H9 (cell line): ENCODE measurements around the gene TBC1D5. TPM values are rescaled to one million over a fixed set of nuclear protein-coding genes. Genes with fewer than 3 reads are reported as not detected.
"Not testable (repeated sequence)": the region's sequence is repeated elsewhere in the genome, so short reads cannot be mapped to it uniquely, and the experiment has no call there.

Source experiments
- DNase-seq: peaks from one replicate; pipeline ENCODE4 v3.0.0-alpha.2; 2017
- H2AFZ ChIP-seq: one replicate; pipeline ENCODE4 v1.6.1; 2013; ENCODE audit warnings: mild to moderate bottlenecking, low read length, control low read depth, moderate library complexity
- H2AK5ac ChIP-seq: 2 replicates; pipeline ENCODE4 v1.6.1; 2013; ENCODE audit warnings: low read length, control low read depth, mixed read lengths; ENCODE audit not compliant: insufficient read length
- H2BK120ac ChIP-seq: one replicate; pipeline ENCODE4 v1.6.1; 2013; ENCODE audit warnings: low read depth, mild to moderate bottlenecking, low read length, control low read depth, inconsistent platforms; ENCODE audit not compliant: poor library complexity, severe bottlenecking
- H2BK12ac ChIP-seq: 2 replicates; pipeline ENCODE4 v1.6.1; 2013; ENCODE audit warnings: low read length, control low read depth, mixed read lengths, low read depth; ENCODE audit not compliant: insufficient read length
- H2BK15ac ChIP-seq: 2 replicates; pipeline ENCODE4 v1.6.1; 2013; ENCODE audit warnings: low read depth, low read length, control low read depth
- H2BK20ac ChIP-seq: one replicate; pipeline ENCODE4 v1.6.1; 2013; ENCODE audit warnings: low read depth, mild to moderate bottlenecking, low read length, control low read depth, inconsistent platforms; ENCODE audit not compliant: poor library complexity, severe bottlenecking
- H2BK5ac ChIP-seq: 2 replicates; pipeline ENCODE4 v1.6.1; 2013; ENCODE audit warnings: low read length, control low read depth, mixed read lengths; ENCODE audit not compliant: insufficient read length
- H3K14ac ChIP-seq: 2 replicates; pipeline ENCODE4 v1.6.1; 2013; ENCODE audit warnings: low read length, control low read depth; ENCODE audit not compliant: insufficient read depth
- H3K18ac ChIP-seq: 2 replicates; pipeline ENCODE4 v1.6.1; 2013; ENCODE audit warnings: low read depth, mild to moderate bottlenecking, mixed read lengths, low read length, control low read depth; ENCODE audit not compliant: insufficient read length
- H3K23ac ChIP-seq: 2 replicates; pipeline ENCODE4 v1.6.1; 2013; ENCODE audit warnings: low read length, control low read depth, mixed read lengths, low read depth; ENCODE audit not compliant: insufficient read length
- H3K23me2 ChIP-seq: 2 replicates; pipeline ENCODE4 v1.6.1; 2013; ENCODE audit warnings: low read depth, mild to moderate bottlenecking, mixed read lengths, low read length, control low read depth; ENCODE audit not compliant: insufficient read length, poor library complexity, severe bottlenecking
- H3K27ac ChIP-seq: 2 replicates; pipeline ENCODE4 v1.5.1; 2013; ENCODE audit warnings: low read length, control low read depth, mixed read lengths, low read depth; ENCODE audit not compliant: insufficient read length
- H3K27me3 ChIP-seq: 2 replicates; pipeline ENCODE4 v1.6.1; 2013; ENCODE audit warnings: low read length, control low read depth, inconsistent platforms; ENCODE audit not compliant: insufficient read depth
- H3K4ac ChIP-seq: 2 replicates; pipeline ENCODE4 v1.6.1; 2013; ENCODE audit warnings: low read depth, mild to moderate bottlenecking, control low read depth, inconsistent platforms, low read length, moderate library complexity
- H3K4me1 ChIP-seq: 2 replicates; pipeline ENCODE4 v1.6.1; 2013; ENCODE audit warnings: low read length, control low read depth, inconsistent platforms; ENCODE audit not compliant: insufficient read depth
- H3K4me2 ChIP-seq: 2 replicates; pipeline ENCODE4 v1.6.1; 2013; ENCODE audit warnings: low read length, control low read depth, mixed read lengths; ENCODE audit not compliant: insufficient read length, insufficient read depth
- H3K56ac ChIP-seq: 2 replicates; pipeline ENCODE4 v1.6.1; 2013; ENCODE audit warnings: low read depth, mild to moderate bottlenecking, mixed read lengths, low read length, control low read depth; ENCODE audit not compliant: insufficient read length
- H3K79me1 ChIP-seq: 2 replicates; pipeline ENCODE4 v1.6.1; 2013; ENCODE audit warnings: low read depth, mild to moderate bottlenecking, moderate library complexity, low read length, control low read depth, inconsistent platforms; ENCODE audit not compliant: insufficient read depth, poor library complexity, severe bottlenecking
- H3K79me2 ChIP-seq: 2 replicates; pipeline ENCODE4 v1.6.1; 2013; ENCODE audit warnings: low read length, control low read depth, inconsistent platforms; ENCODE audit not compliant: insufficient read depth
- H3K9ac ChIP-seq: 2 replicates; pipeline ENCODE4 v1.6.1; 2013; ENCODE audit warnings: low read length, control low read depth, mixed read lengths; ENCODE audit not compliant: insufficient read length; ENCODE audit errors: extremely low read depth
- H3K9me3 ChIP-seq: one replicate; pipeline ENCODE4 v1.6.1; 2013; ENCODE audit warnings: low read depth, low read length, inconsistent platforms; ENCODE audit not compliant: control insufficient read depth
- H3T11ph ChIP-seq: one replicate; pipeline ENCODE4 v1.6.1; 2013; ENCODE audit warnings: mild to moderate bottlenecking, low read length, control low read depth, inconsistent platforms
- H4K20me1 ChIP-seq: one replicate; pipeline ENCODE4 v1.6.1; 2013; ENCODE audit not compliant: control insufficient read depth, insufficient read length, insufficient read depth
- H4K5ac ChIP-seq: 2 replicates; pipeline ENCODE4 v1.6.1; 2013; ENCODE audit warnings: low read depth, mild to moderate bottlenecking, mixed read lengths, low read length, control low read depth; ENCODE audit not compliant: insufficient read length
- H4K8ac ChIP-seq: replicated peaks from 2 replicates; pipeline ENCODE4 v1.6.1; 2013; ENCODE audit warnings: low read length, control low read depth, mixed read lengths, low read depth; ENCODE audit not compliant: insufficient read length
- H4K91ac ChIP-seq: 2 replicates; pipeline ENCODE4 v1.6.1; 2013; ENCODE audit warnings: low read depth, mild to moderate bottlenecking, moderate library complexity, mixed read lengths, low read length, control low read depth; ENCODE audit not compliant: insufficient read length
- H3K27ac Mint-ChIP-seq, 3 experiments: 2 replicates in 2 of 3; 3 replicates in 1 of 3; pipeline ENCODE4 v1.8.0; 2020 to 2021; ENCODE audit warnings: mixed read lengths in 3 of 3, mild to moderate bottlenecking in 1 of 3, moderate library complexity in 1 of 3
- H3K27me3 Mint-ChIP-seq: 2 replicates; pipeline ENCODE4 v1.8.0; 2021; ENCODE audit warnings: low read depth, mild to moderate bottlenecking, moderate library complexity, mixed read lengths
- H3K36me3 Mint-ChIP-seq, 3 experiments: 2 replicates in 2 of 3; 3 replicates in 1 of 3; pipeline ENCODE4 v1.8.0; 2020 to 2021; ENCODE audit warnings: low read depth in 3 of 3, mixed read lengths in 3 of 3; ENCODE audit not compliant: insufficient read depth in 1 of 3
- H3K4me1 Mint-ChIP-seq, 2 experiments: 2 replicates each; pipeline ENCODE4 v1.8.0; 2020; ENCODE audit warnings: mixed read lengths in 2 of 2
- H3K4me3 Mint-ChIP-seq, 2 experiments: 2 replicates in 1 of 2; 3 replicates in 1 of 2; pipeline ENCODE4 v1.8.0; 2020 to 2021; ENCODE audit warnings: mild to moderate bottlenecking in 2 of 2, mixed read lengths in 2 of 2, moderate library complexity in 1 of 2
- H3K9me3 Mint-ChIP-seq, 2 experiments: 2 replicates in 1 of 2; 3 replicates in 1 of 2; pipeline ENCODE4 v1.8.0; 2020; ENCODE audit warnings: mild to moderate bottlenecking in 2 of 2, mixed read lengths in 2 of 2, moderate library complexity in 1 of 2
- WGBS: extraction: QIAGEN DNeasy Blood & Tissue Kit; methylation state at CpG from one replicate; pipeline ENCODE4 v1.1.7; 2013; ENCODE audit warnings: missing lambda C conversion rate, low lambda C conversion rate, mixed read lengths; ENCODE audit not compliant: insufficient read length; ENCODE audit errors: extremely low coverage; 5-methylcytosine and 5-hydroxymethylcytosine counted together
- total RNA-seq: library from RNA; stranded (reverse); gene quantifications from 2 replicates; pipeline ENCODE4 v1.2.1, GENCODE V29; 2021
- TF ChIP-seq, protein P1 (sequence below): fragments of 200-600 bp; sonication (generic); conservative IDR thresholded peaks from 3 replicates; pipeline ENCODE4 v1.8.0; 2021; ENCODE audit warnings: antibody characterized with exemption, mild to moderate bottlenecking

TBC1D5 gene
- total RNA-seq, 1 experiment from 2014 or later: 25.0 TPM

DNA sequence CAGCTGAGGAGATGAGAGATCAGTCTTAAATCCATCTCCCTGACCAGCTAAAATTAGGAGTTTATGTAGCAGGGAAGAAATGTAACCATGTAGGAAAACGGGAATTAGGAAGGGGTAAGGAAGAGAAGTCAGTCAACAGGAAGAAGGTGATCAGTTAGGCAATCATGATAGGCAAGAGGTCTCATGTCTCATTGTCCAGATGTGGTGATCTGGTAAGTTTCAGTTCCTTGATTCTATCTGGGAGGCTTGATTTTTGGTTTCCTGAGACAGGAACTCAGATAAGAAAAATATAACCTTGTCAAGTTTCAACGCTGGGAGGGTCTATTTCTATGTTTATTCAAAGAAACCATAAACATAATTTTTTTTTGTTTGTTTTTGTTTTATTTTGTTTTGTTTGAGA lies 40.3 kb upstream of the TBC1D5 start:
- no peaks in the 10 kb centered on the region for H3K79me2 ChIP-seq
- no peak overlapping the region for H2AK5ac ChIP-seq
- no peaks in the 10 kb centered on the region for H3K27me3 ChIP-seq
- no peak overlapping the region for H3T11ph ChIP-seq
- H4K91ac ChIP-seq: no peak overlapping the region
- H2BK15ac ChIP-seq: no peak overlapping the region
- no peak overlapping the region for H2BK120ac ChIP-seq
- no peak overlapping the region for H3K56ac ChIP-seq
- no peak overlapping the region for H4K5ac ChIP-seq
- no peak overlapping the region for H3K18ac ChIP-seq
- no peak for DNase-seq
- no peak overlapping the region for H3K27ac ChIP-seq
- H2AFZ ChIP-seq: no peak overlapping the region
- H3K9me3 ChIP-seq: no peaks in the 10 kb centered on the region
- no peak overlapping the region for H3K4ac ChIP-seq
- H2BK12ac ChIP-seq: no peak overlapping the region
- no peaks in the 10 kb centered on the region for H3K4me1 ChIP-seq
- H3K23ac ChIP-seq: no peak overlapping the region
- TF ChIP-seq, protein P1, sequence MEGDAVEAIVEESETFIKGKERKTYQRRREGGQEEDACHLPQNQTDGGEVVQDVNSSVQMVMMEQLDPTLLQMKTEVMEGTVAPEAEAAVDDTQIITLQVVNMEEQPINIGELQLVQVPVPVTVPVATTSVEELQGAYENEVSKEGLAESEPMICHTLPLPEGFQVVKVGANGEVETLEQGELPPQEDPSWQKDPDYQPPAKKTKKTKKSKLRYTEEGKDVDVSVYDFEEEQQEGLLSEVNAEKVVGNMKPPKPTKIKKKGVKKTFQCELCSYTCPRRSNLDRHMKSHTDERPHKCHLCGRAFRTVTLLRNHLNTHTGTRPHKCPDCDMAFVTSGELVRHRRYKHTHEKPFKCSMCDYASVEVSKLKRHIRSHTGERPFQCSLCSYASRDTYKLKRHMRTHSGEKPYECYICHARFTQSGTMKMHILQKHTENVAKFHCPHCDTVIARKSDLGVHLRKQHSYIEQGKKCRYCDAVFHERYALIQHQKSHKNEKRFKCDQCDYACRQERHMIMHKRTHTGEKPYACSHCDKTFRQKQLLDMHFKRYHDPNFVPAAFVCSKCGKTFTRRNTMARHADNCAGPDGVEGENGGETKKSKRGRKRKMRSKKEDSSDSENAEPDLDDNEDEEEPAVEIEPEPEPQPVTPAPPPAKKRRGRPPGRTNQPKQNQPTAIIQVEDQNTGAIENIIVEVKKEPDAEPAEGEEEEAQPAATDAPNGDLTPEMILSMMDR: no peak
- H4K20me1 ChIP-seq: no peaks in the 10 kb centered on the region
- no peaks in the 10 kb centered on the region for H3K23me2 ChIP-seq
- WGBS: no CpG with 5 or more reads among the region's 2 CpGs
- H3K9ac ChIP-seq: no peak overlapping the region
- Mint-ChIP-seq H3K4me1 (peaks cover 3 to 4% of the 10 kb centered on the region in 2 experiments; a peak in 2 of 4 replicates), H3K4me3 (no peak overlapping the region), H3K27ac (no peak overlapping the region), H3K27me3 (no peaks in the 10 kb centered on the region; the same call in 1 of the 2 replicates), H3K9me3 (peaks cover 0 to 5% of the 10 kb centered on the region in 2 experiments; a peak in 2 of 5 replicates), H3K36me3 (no peaks in the 10 kb centered on the region)
- H3K14ac ChIP-seq: no peak overlapping the region
- H2BK20ac ChIP-seq: no peak overlapping the region
- H3K4me2 ChIP-seq: no peak overlapping the region
- no peak overlapping the region for H4K8ac ChIP-seq
- no peaks in the 10 kb centered on the region for H3K79me1 ChIP-seq
- H2BK5ac ChIP-seq: no peak overlapping the region

DNA sequence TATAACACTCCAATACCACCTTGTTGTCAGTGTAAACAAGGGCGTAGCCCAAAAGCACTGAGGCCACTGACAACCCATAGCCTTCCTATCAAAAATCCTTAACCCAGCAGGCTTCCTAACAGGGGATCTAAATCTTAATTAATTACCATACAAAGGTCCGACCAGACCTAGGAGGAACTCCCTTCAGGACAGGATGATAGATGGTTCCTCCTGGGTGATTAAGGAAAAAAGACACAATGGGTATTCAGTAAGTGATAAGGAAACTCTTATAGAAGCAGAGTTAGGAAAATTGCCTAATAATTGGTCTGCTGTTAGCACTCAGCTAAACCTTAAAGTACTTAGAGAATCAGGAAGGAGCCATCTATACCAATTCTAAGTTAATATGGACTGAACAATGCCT lies 37.9 kb upstream of the TBC1D5 start:
- not testable (repeated sequence) for H3K36me3 Mint-ChIP-seq, H2AFZ ChIP-seq, H3K23me2 ChIP-seq, H2BK15ac ChIP-seq, H3K23ac ChIP-seq, H3K4me1 ChIP-seq, H4K20me1 ChIP-seq, H4K8ac ChIP-seq, H3K18ac ChIP-seq, H3K79me2 ChIP-seq, H3K4me2 ChIP-seq, H3K79me1 ChIP-seq, H3K27ac Mint-ChIP-seq, H3K9me3 Mint-ChIP-seq, H2BK20ac ChIP-seq, H3K27me3 Mint-ChIP-seq, H2AK5ac ChIP-seq, H3K9me3 ChIP-seq, H4K91ac ChIP-seq, H3K56ac ChIP-seq, DNase-seq, H3K27ac ChIP-seq, H3K9ac ChIP-seq, H2BK5ac ChIP-seq, H3K4me3 Mint-ChIP-seq, H4K5ac ChIP-seq, H2BK120ac ChIP-seq, H3K4ac ChIP-seq, H3T11ph ChIP-seq, H2BK12ac ChIP-seq, H3K4me1 Mint-ChIP-seq, H3K27me3 ChIP-seq, H3K14ac ChIP-seq
- WGBS: no CpG with 5 or more reads among the region's 2 CpGs
